PC-3 (cell line): Measurements from ENCODE around the gene PSMB9. TPM values are rescaled to one million over a fixed set of nuclear protein-coding genes. Genes with fewer than 3 reads are reported as not detected.

Experiments
- ATAC-seq: fragments of 200-7000 bp; cut with Tn5 transposase; 2 replicates; pipeline ENCODE4 v1.9.1; 2020; ENCODE audit warnings: mild to moderate bottlenecking, moderate library complexity
- BruUV-seq: library from RNA; stranded (reverse); fragments of 400-500 nt; replicated peaks from 2 replicates; lab custom pipeline; 2021; lab: Mats Ljungman, UMichigan
- CTCF ChIA-PET: fragments of 300-600 bp; sonication (Branson Sonifier 250); formaldehyde crosslinking; loops from one replicate; lab custom pipeline; 2022; ENCODE audit warnings: antibody characterized with exemption; lab: Charles Lee
- POLR2A ChIA-PET: fragments of 300-600 bp; sonication (Branson Sonifier 250); formaldehyde crosslinking; loops from one replicate; lab custom pipeline; 2022; ENCODE audit warnings: antibody characterized with exemption; ENCODE audit not compliant: unreplicated experiment; lab: Charles Lee
- DNase-seq: peaks from one replicate; pipeline ENCODE4 v3.0.0-alpha.2; 2015
- H2AFZ ChIP-seq: fragments of 300-600 bp; sonication (generic); 2 replicates; pipeline ENCODE4 v1.6.0; 2016; ENCODE audit warnings: antibody characterized with exemption, low read length
- H3F3A ChIP-seq: fragments of 300-600 bp; sonication (generic); one replicate; pipeline ENCODE4 v1.6.0; 2017; ENCODE audit warnings: antibody characterized with exemption, low read length, control low read depth, mild to moderate bottlenecking; ENCODE audit not compliant: unreplicated experiment
- H3K27ac ChIP-seq: fragments of 300-600 bp; sonication (generic); 2 replicates; pipeline ENCODE4 v1.5.1; 2016; ENCODE audit warnings: mild to moderate bottlenecking, low read length
- H3K27me3 ChIP-seq: fragments of 300-600 bp; sonication (generic); 2 replicates; pipeline ENCODE4 v1.6.1; 2016; ENCODE audit warnings: low read length, mixed read lengths
- H3K36me3 ChIP-seq: fragments of 300-600 bp; sonication (generic); 2 replicates; pipeline ENCODE4 v1.6.1; 2016; ENCODE audit warnings: low read depth, mixed run types, low read length, mixed read lengths
- H3K4me1 ChIP-seq: fragments of 300-600 bp; sonication (generic); 2 replicates; pipeline ENCODE4 v1.5.1; 2016; ENCODE audit warnings: low read length; ENCODE audit not compliant: insufficient read depth
- H3K4me2 ChIP-seq: fragments of 300-600 bp; sonication (generic); 2 replicates; pipeline ENCODE4 v1.6.0; 2016; ENCODE audit warnings: low read length
- H3K4me3 ChIP-seq: fragments of 300-600 bp; sonication (generic); 2 replicates; pipeline ENCODE4 v1.5.1; 2016; ENCODE audit warnings: mild to moderate bottlenecking, low read length, mixed read lengths
- H3K79me2 ChIP-seq: fragments of 300-600 bp; sonication (generic); 2 replicates; pipeline ENCODE4 v1.6.1; 2017; ENCODE audit warnings: low read length, mixed read lengths
- H3K9ac ChIP-seq: fragments of 300-600 bp; sonication (generic); 2 replicates; pipeline ENCODE4 v1.6.0; 2016; ENCODE audit warnings: mild to moderate bottlenecking, low read length
- H3K9me2 ChIP-seq: fragments of 300-600 bp; sonication (generic); replicated peaks from 2 replicates; pipeline ENCODE4 v1.6.1; 2016; ENCODE audit warnings: mixed run types, low read length, mixed read lengths
- H3K9me3 ChIP-seq: fragments of 300-600 bp; sonication (generic); 2 replicates; pipeline ENCODE4 v1.6.1; 2016; ENCODE audit warnings: low read length, mixed read lengths
- H4K20me1 ChIP-seq: fragments of 300-600 bp; sonication (generic); 2 replicates; pipeline ENCODE4 v1.6.1; 2016; ENCODE audit warnings: low read length, mixed read lengths
- CTCF ChIP-seq: fragments of 300-600 bp; sonication (generic); conservative IDR thresholded peaks from 2 replicates; pipeline ENCODE4 v1.5.1; 2017; ENCODE audit warnings: antibody characterized with exemption, low read depth, mild to moderate bottlenecking, low read length
- EZH2 ChIP-seq: fragments of 300-600 bp; sonication (generic); IDR thresholded peaks from one replicate; pipeline ENCODE4 v1.6.1; 2017; ENCODE audit warnings: antibody characterized with exemption, mild to moderate bottlenecking, low read length; ENCODE audit not compliant: unreplicated experiment
- EZH2phosphoT487 ChIP-seq: fragments of 300-600 bp; sonication (generic); IDR thresholded peaks from 2 replicates; pipeline ENCODE4 v1.6.1; 2018; ENCODE audit warnings: mild to moderate bottlenecking, antibody characterized with exemption, low read length, borderline replicate concordance
- intact Hi-C: fragments of 100-400 bp; cut with micrococcal nuclease; formaldehyde crosslinking; loops from 2 replicates; pipeline ENCODE4 v1.9.0; 2023
- total RNA-seq: library from RNA; depleted of rRNA; stranded (reverse); fragments of >200 nt; gene quantifications from 2 replicates; pipeline ENCODE4 v1.2.3, GENCODE V29; 2014; rRNA removed

PSMB9 gene
- total RNA-seq, 1 experiment from 2014 or later, result 1.5 TPM

- intact Hi-C loops, result no loop called here
- CTCF ChIA-PET, result no interaction called here
- no TSS peak for BruUV-seq
- DNase-seq (no peak), ATAC-seq (no peak)
- Histone ChIP-seq H3K9me2 (no peaks in the 10 kb centered on the region), H2AFZ (no peak overlapping the region), H3K9me3 (no peaks in the 10 kb centered on the region), H3K27me3 (0 out of 2 replicates have a peak, but pooled peaks cover 10% of the 10 kb centered on the region), H3K36me3 (no peaks in the 10 kb centered on the region), H3K79me2 (no peaks in the 10 kb centered on the region), H4K20me1 (no peaks in the 10 kb centered on the region), H3K27ac (no peak overlapping the region), H3K4me2 (no peak overlapping the region), H3K4me3 (no peak overlapping the region), H3F3A (no peaks in the 10 kb centered on the region), H3K4me1 (peaks cover 8% of the 10 kb centered on the region; the same call in 1 of the 2 replicates), H3K9ac (no peak overlapping the region)
- no peak for TF ChIP-seq EZH2phosphoT487
- no peak for TF ChIP-seq CTCF
- no peak for TF ChIP-seq EZH2
- POLR2A ChIA-PET, result no interaction called here
These were observed 51.1 kb downstream of the PSMB9 start for GRCh38 chr6:32905078-32905477.

- peaks cover 8% of the 10 kb centered on the region; the same call in 1 of the 2 replicates for H3K4me1 ChIP-seq
- H3K36me3 ChIP-seq, result no peaks in the 10 kb centered on the region
- no TSS peak for BruUV-seq
- no peak overlapping the region for H3K4me2 ChIP-seq
- ChIA-PET POLR2A (no interaction called here), CTCF (no interaction called here)
- DNase-seq, result peak; percentile 63
- H3K9me3 ChIP-seq, result no peaks in the 10 kb centered on the region
- no peak for TF ChIP-seq EZH2phosphoT487
- no peak for TF ChIP-seq CTCF
- no peaks in the 10 kb centered on the region for H4K20me1 ChIP-seq
- intact Hi-C loops, result loop anchor here (1.0 kb wide), 1 partner anchor 12 kb away; no protein-coding TSS in a partner anchor
- no peaks in the 10 kb centered on the region for H3F3A ChIP-seq
- no peak overlapping the region for H3K27ac ChIP-seq
- H3K9me2 ChIP-seq, result no peaks in the 10 kb centered on the region
- no peaks in the 10 kb centered on the region for H3K79me2 ChIP-seq
- H3K4me3 ChIP-seq, result no peak overlapping the region
- ATAC-seq, result peak; percentile 69
- H2AFZ ChIP-seq, result no peak overlapping the region
- H3K9ac ChIP-seq, result no peak overlapping the region
- H3K27me3 ChIP-seq, result peaks cover 17% of the 10 kb centered on the region; the same call in 1 of the 2 replicates
These were observed 52.5 kb downstream of the PSMB9 start for GRCh38 chr6:32906539-32906938.

GRCh38 chr6:32908897-32909296 is 54.9 kb downstream of the PSMB9 start:
- H3K4me2 ChIP-seq, result no peak overlapping the region
- CTCF ChIA-PET, result no interaction called here
- intact Hi-C loops, result no loop called here
- no peaks in the 10 kb centered on the region for H3K36me3 ChIP-seq
- no peaks in the 10 kb centered on the region for H3F3A ChIP-seq
- H3K27me3 ChIP-seq, result peaks cover 31% of the 10 kb centered on the region
- no peaks in the 10 kb centered on the region for H4K20me1 ChIP-seq
- DNase-seq (no peak), ATAC-seq (no peak)
- H3K9me2 ChIP-seq, result no peaks in the 10 kb centered on the region
- POLR2A ChIA-PET, result no interaction called here
- BruUV-seq, result no TSS peak
- H3K4me3 ChIP-seq, result no peak overlapping the region
- H2AFZ ChIP-seq, result no peak overlapping the region
- no peak overlapping the region for H3K27ac ChIP-seq
- TF ChIP-seq CTCF (no peak), EZH2 (no peak), EZH2phosphoT487 (no peak)
- H3K79me2 ChIP-seq, result no peaks in the 10 kb centered on the region
- no peaks in the 10 kb centered on the region for H3K9me3 ChIP-seq
- no peak overlapping the region for H3K9ac ChIP-seq
- peaks cover 8% of the 10 kb centered on the region; the same call in 1 of the 2 replicates for H3K4me1 ChIP-seq

Other genes with a start within 250 kb of the PSMB9 start
- not detected in 2 replicates for gene HLA-DQA1, start 216.8 kb upstream of the PSMB9 start, total RNA-seq
- gene HLA-DQB1, start 187.5 kb upstream of the PSMB9 start, total RNA-seq, result not detected in 2 replicates
- not detected in 2 replicates for gene HLA-DQA2, start 112.8 kb upstream of the PSMB9 start, total RNA-seq
- gene HLA-DQB2, start 90.7 kb upstream of the PSMB9 start, total RNA-seq, result not detected in 2 replicates
- gene HLA-DOB, start 37.2 kb upstream of the PSMB9 start, total RNA-seq, result 0.29 and 0.63 TPM in 2 replicates
- gene TAP2, start 15.5 kb upstream of the PSMB9 start, total RNA-seq, result 90.5 and 93.0 TPM in 2 replicates
- 21.2 and 31.6 TPM in 2 replicates for gene PSMB8, start 10.1 kb upstream of the PSMB9 start, total RNA-seq
- 15.8 and 19.4 TPM in 2 replicates for gene TAP1, start 488 bp upstream of the PSMB9 start, total RNA-seq
- gene HLA-DMB, start 86.8 kb downstream of the PSMB9 start, total RNA-seq, result not detected in 2 replicates
- gene HLA-DMA, start 98.9 kb downstream of the PSMB9 start, total RNA-seq, result 1.7 and 3.0 TPM in 2 replicates
- gene BRD2, start 114.4 kb downstream of the PSMB9 start, total RNA-seq, result 171 and 192 TPM in 2 replicates
- gene HLA-DOA, start 155.4 kb downstream of the PSMB9 start, total RNA-seq, result not detected in 2 replicates
- not detected in 2 replicates for gene HLA-DPA1, start 219.5 kb downstream of the PSMB9 start, total RNA-seq
- gene HLA-DPB1, start 221.8 kb downstream of the PSMB9 start, total RNA-seq, result not detected in 2 replicates